CD4-positive, CD25-positive, alpha-beta regulatory T cell (primary cell): Measurements from ENCODE around the gene SATB1. TPM values are rescaled to one million over a fixed set of nuclear protein-coding genes. Genes with fewer than 3 reads are reported as not detected.

Source experiments
- ATAC-seq, 2 donors: fragments of 150-1000 bp; cut with Tn5 transposase; one replicate each; pipeline ENCODE4 v1.10.0; 2021; ENCODE audit warnings: low read depth in 2 of 2, moderate number of reproducible peaks in 2 of 2, moderate library complexity in 1 of 2
- DNase-seq, 3 donors: peaks; one replicate each; pipeline versions ENCODE4 v3.0.0 to v3.0.0-alpha.2; 2012 to 2022; ENCODE audit warnings: mixed read lengths in 1 of 3
- H3K27ac ChIP-seq: one replicate; pipeline ENCODE4 v1.7.0; 2013; ENCODE audit warnings: mild to moderate bottlenecking, low read length; ENCODE audit not compliant: insufficient read depth, poor library complexity, severe bottlenecking
- H3K27me3 ChIP-seq: one replicate; pipeline ENCODE4 v1.7.0; 2013; ENCODE audit warnings: low read length; ENCODE audit not compliant: control insufficient read depth, insufficient read depth
- H3K36me3 ChIP-seq: one replicate; pipeline ENCODE4 v1.7.0; 2013; ENCODE audit warnings: mild to moderate bottlenecking, low read length, moderate library complexity; ENCODE audit not compliant: control insufficient read depth, insufficient read depth
- H3K4me1 ChIP-seq: 2 replicates; pipeline ENCODE4 v1.7.0; 2013; ENCODE audit warnings: mild to moderate bottlenecking, low read length; ENCODE audit not compliant: insufficient read depth, control insufficient read depth, poor library complexity, severe bottlenecking
- H3K4me3 ChIP-seq: one replicate; pipeline ENCODE4 v1.7.0; 2013; ENCODE audit warnings: low read depth, mild to moderate bottlenecking, low read length, moderate library complexity
- H3K9me3 ChIP-seq, 2 experiments: 1 replicate in 1 of 2; 2 replicates in 1 of 2; pipeline ENCODE4 v1.7.0; 2013; ENCODE audit warnings: low read length in 2 of 2, mild to moderate bottlenecking in 1 of 2, moderate library complexity in 1 of 2; ENCODE audit not compliant: control insufficient read depth in 2 of 2
- H3K27ac Mint-ChIP-seq, 3 donors: one replicate each; pipeline ENCODE4 v1.8.0; 2020 to 2022; ENCODE audit warnings: mild to moderate bottlenecking in 3 of 3, mixed read lengths in 3 of 3, moderate library complexity in 2 of 3
- H3K27me3 Mint-ChIP-seq: one replicate; pipeline ENCODE4 v1.8.0; 2022; ENCODE audit warnings: mild to moderate bottlenecking, mixed read lengths
- H3K36me3 Mint-ChIP-seq: one replicate; pipeline ENCODE4 v1.8.0; 2020; ENCODE audit warnings: mixed read lengths
- H3K4me1 Mint-ChIP-seq, 4 donors: one replicate each; pipeline ENCODE4 v1.8.0; 2020 to 2022; ENCODE audit warnings: mixed read lengths in 4 of 4, mild to moderate bottlenecking in 1 of 4
- H3K4me3 Mint-ChIP-seq, 4 donors: one replicate each; pipeline ENCODE4 v1.8.0; 2020 to 2022; ENCODE audit warnings: mild to moderate bottlenecking in 4 of 4, mixed read lengths in 4 of 4, moderate library complexity in 3 of 4
- H3K9me3 Mint-ChIP-seq, 7 donors: one replicate each; pipeline ENCODE4 v1.8.0; 2020 to 2022; ENCODE audit warnings: mixed read lengths in 7 of 7, mild to moderate bottlenecking in 3 of 7, moderate library complexity in 2 of 7
- polyA plus RNA-seq, 4 donors: library from polyadenylated mRNA; unstranded; fragments of 300-500 nt; fragmentation: Illumina TruSeq; gene quantifications; one replicate each; pipeline ENCODE4 v1.2.3, GENCODE V29; 2021
- total RNA-seq: library from RNA; stranded (reverse); gene quantifications from one replicate; pipeline ENCODE4 v1.2.3, GENCODE V29; 2022

The SATB1 gene
- total and polyA plus RNA-seq, 5 donors from 2014 or later, result 31.8 to 121 (median 72.1) TPM

DNA sequence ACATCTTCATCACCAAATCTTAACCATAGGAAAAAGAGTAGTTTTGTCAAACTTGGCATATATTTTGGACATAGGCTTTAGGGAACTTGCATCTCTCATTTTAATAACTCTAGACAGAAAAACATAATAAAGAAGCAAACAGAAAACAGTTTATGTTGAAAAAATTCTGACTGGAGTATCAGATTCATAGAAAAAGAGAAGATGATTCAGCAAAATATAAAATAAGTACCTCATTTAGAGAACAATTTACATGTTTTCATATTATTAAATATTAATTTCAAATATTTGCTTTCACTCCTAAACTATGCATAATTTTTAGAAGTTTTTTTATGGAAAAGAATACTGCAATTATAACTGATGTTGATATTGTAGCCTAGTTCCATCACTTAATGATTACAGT is 12.5 kb downstream of the SATB1 start:
- Histone ChIP-seq H3K27me3 (no peaks in the 10 kb centered on the region), H3K4me1 (peaks cover 14% of the 10 kb centered on the region), H3K9me3 (no peaks in the 10 kb centered on the region), H3K4me3 (no peak overlapping the region), H3K36me3 (peaks cover 15% of the 10 kb centered on the region), H3K27ac (no peak overlapping the region)
- peaks cover 5% of the 10 kb centered on the region for H3K27me3 Mint-ChIP-seq
- ATAC-seq, result no peak
- H3K36me3 Mint-ChIP-seq, result peaks cover 27% of the 10 kb centered on the region
- H3K27ac Mint-ChIP-seq, result peak overlapping the region in 2 of 3 donors; percentile 27 to 88
- no peak for DNase-seq
- peak overlapping the region in 1 of 4 donors; percentile 4 for H3K4me3 Mint-ChIP-seq
- no peaks in the 10 kb centered on the region for H3K9me3 Mint-ChIP-seq
- peaks cover 10 to 79% (median 31%) of the 10 kb centered on the region in 4 donors for H3K4me1 Mint-ChIP-seq

DNA sequence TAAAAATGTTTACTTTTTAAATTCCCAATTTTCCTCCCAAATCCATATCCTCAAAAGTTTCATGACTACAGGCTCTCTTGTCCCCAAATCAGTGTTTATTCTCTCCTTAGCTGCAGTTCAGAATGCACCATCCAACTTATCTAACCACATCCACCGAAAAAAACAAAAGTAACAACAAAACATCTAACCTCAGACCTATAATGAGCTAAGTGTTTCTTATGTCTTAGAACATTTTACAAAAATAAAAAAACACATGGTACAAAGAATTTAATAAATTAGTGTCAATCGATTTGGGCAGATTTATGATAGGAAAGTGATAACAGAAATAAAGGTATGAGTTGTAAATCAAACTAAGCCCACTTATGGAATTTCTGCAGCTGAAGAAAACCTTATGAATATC is 13.6 kb downstream of the SATB1 start:
- Mint-ChIP-seq H3K36me3 (peaks cover 23% of the 10 kb centered on the region), H3K9me3 (no peaks in the 10 kb centered on the region), H3K27me3 (peaks cover 5% of the 10 kb centered on the region), H3K27ac (peak overlapping the region; percentile 11 to 86 (median 65)), H3K4me1 (peaks cover 10 to 78% (median 29%) of the 10 kb centered on the region in 4 donors), H3K4me3 (peak overlapping the region in 3 of 4 donors; percentile 43 to 66 (median 64))
- Histone ChIP-seq H3K4me3 (peak overlapping the region; percentile 34), H3K27me3 (no peaks in the 10 kb centered on the region), H3K9me3 (no peaks in the 10 kb centered on the region), H3K4me1 (peaks cover 14% of the 10 kb centered on the region), H3K36me3 (peaks cover 15% of the 10 kb centered on the region), H3K27ac (no peak overlapping the region)
- peak in 2 of 3 donors; percentile 39 to 55 for DNase-seq
- ATAC-seq, result peak; percentile 43 to 44

DNA sequence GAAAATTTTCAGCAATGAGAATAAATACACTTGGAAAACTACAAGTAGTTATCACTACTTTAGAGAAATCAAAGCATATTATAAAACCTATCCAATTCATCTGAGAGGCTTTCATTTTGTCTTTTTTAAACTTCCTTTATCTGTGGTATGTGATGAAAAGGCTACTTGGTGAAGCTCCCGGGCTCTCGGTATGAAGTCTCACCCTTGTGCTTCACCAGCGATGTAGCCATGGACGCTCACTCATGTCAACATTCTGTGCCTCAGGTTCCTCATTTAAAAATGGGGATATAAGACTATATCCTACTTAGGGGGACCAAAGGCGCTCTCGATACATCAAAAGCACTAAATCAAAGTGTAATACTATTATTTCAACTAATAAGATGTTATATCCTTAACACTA is 14.9 kb downstream of the SATB1 start:
- peaks cover 10 to 78% (median 29%) of the 10 kb centered on the region in 4 donors for H3K4me1 Mint-ChIP-seq
- Histone ChIP-seq H3K27ac (no peak overlapping the region), H3K36me3 (peaks cover 7% of the 10 kb centered on the region)

DNA sequence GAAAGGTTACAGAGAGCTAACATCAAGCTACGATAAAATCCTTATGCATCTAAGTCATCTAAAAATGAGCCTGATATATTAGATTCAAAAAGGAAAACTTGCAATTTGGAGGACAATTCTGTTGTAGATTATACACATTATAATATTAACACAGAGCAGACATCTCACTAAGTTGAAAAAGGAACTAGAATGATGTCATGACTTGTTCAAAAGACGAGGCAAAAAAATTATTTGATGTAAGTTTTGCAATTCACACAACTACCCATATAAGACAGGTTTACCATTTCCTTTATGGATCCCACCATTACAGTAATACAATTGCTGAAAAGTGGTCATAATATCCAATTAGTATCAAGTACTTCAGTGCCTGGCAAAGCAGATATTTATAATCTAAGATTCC is 15.9 kb downstream of the SATB1 start:
- no peak overlapping the region for H3K4me3 ChIP-seq
- H3K27ac Mint-ChIP-seq, result peak overlapping the region in 2 of 3 donors; percentile 29 to 87
- peaks cover 5% of the 10 kb centered on the region for H3K27me3 Mint-ChIP-seq
- H3K36me3 Mint-ChIP-seq, result peaks cover 21% of the 10 kb centered on the region
- H3K27ac ChIP-seq, result no peak overlapping the region
- H3K36me3 ChIP-seq, result no peaks in the 10 kb centered on the region
- H3K4me3 Mint-ChIP-seq, result peak overlapping the region in 2 of 4 donors; percentile 11 to 12
- H3K27me3 ChIP-seq, result no peaks in the 10 kb centered on the region
- H3K4me1 ChIP-seq, result peaks cover 11% of the 10 kb centered on the region
- H3K9me3 ChIP-seq, result no peaks in the 10 kb centered on the region
- ATAC-seq (no peak), DNase-seq (no peak)
- H3K9me3 Mint-ChIP-seq, result no peaks in the 10 kb centered on the region
- H3K4me1 Mint-ChIP-seq, result peaks cover 10 to 78% (median 30%) of the 10 kb centered on the region in 4 donors

More for the DNA sequence above, 14.9 kb downstream of the SATB1 start:
- Mint-ChIP-seq H3K27me3 (peaks cover 5% of the 10 kb centered on the region), H3K4me3 (peak overlapping the region in 2 of 4 donors; percentile 2 to 11), H3K36me3 (peaks cover 21% of the 10 kb centered on the region), H3K9me3 (no peaks in the 10 kb centered on the region), H3K27ac (peak overlapping the region in 2 of 3 donors; percentile 59 to 87)
- ATAC-seq, result no peak
- Histone ChIP-seq H3K27me3 (no peaks in the 10 kb centered on the region), H3K4me1 (peaks cover 14% of the 10 kb centered on the region), H3K9me3 (no peaks in the 10 kb centered on the region), H3K4me3 (no peak overlapping the region)
- no peak for DNase-seq

DNA sequence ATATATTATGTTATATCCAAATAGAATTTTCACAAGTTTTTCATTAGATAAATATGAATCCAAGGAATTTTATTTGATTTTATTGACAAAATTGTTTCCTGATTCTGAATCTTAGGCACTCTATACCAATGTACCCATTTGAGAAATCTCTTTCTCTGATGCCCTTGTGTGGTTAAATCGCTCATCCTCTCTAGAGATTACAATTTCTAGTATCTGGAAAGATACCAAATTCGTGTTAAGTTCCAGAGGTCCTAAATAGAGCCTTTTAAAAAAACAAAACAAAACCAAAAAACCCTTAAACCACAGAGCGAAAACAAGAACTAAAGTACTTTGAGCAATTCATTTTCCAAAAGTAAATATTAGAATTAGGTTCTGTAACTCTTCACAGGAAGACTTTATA is 20.0 kb downstream of the SATB1 start:
- no peak for ATAC-seq
- no peak overlapping the region for H3K4me3 Mint-ChIP-seq

DNA sequence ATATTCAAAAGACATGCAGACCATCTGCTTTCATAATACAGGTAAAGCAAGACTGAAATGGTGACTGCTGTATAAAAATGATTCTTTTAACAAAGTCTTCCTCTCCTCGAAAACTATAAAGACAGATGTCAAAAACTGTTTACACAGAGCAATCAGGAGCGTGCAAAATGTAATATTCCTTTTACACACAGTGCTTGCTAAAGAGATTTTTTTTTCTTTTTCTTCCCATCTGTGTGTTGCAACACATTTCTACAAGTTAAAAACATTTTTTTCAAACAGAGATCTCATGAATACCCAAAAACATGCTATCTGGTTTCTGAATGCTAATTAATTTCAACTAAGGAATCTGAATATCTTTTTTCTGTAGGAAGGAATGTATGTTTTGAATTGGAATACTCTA is 22.1 kb downstream of the SATB1 start:
- DNase-seq (no peak), ATAC-seq (no peak)
- H3K27me3 ChIP-seq, result no peaks in the 10 kb centered on the region
- H3K4me3 Mint-ChIP-seq, result peak overlapping the region in 3 of 4 donors; percentile 43 to 78 (median 54)
- no peaks in the 10 kb centered on the region for H3K9me3 ChIP-seq
- no peaks in the 10 kb centered on the region for H3K27me3 Mint-ChIP-seq
- H3K36me3 ChIP-seq, result peaks cover 4% of the 10 kb centered on the region
- peaks cover 11 to 85% (median 41%) of the 10 kb centered on the region in 4 donors for H3K4me1 Mint-ChIP-seq
- H3K4me1 ChIP-seq, result peaks cover 9% of the 10 kb centered on the region
- peaks cover 20% of the 10 kb centered on the region for H3K36me3 Mint-ChIP-seq
- H3K27ac Mint-ChIP-seq, result peak overlapping the region; percentile 9 to 89 (median 74)
- peak overlapping the region; percentile 58 for H3K4me3 ChIP-seq
- H3K9me3 Mint-ChIP-seq, result no peaks in the 10 kb centered on the region
- H3K27ac ChIP-seq, result peak overlapping the region; percentile 43

More for the DNA sequence above, 20.0 kb downstream of the SATB1 start:
- Mint-ChIP-seq H3K4me1 (peaks cover 16 to 88% (median 44%) of the 10 kb centered on the region in 4 donors), H3K27me3 (peaks cover 5% of the 10 kb centered on the region), H3K36me3 (peaks cover 22% of the 10 kb centered on the region), H3K27ac (peak overlapping the region in 1 of 3 donors; percentile 89), H3K9me3 (no peaks in the 10 kb centered on the region)
- Histone ChIP-seq H3K4me1 (peaks cover 9% of the 10 kb centered on the region), H3K27me3 (no peaks in the 10 kb centered on the region), H3K4me3 (no peak overlapping the region), H3K27ac (no peak overlapping the region), H3K9me3 (no peaks in the 10 kb centered on the region), H3K36me3 (peaks cover 4% of the 10 kb centered on the region)
- DNase-seq, result no peak

DNA sequence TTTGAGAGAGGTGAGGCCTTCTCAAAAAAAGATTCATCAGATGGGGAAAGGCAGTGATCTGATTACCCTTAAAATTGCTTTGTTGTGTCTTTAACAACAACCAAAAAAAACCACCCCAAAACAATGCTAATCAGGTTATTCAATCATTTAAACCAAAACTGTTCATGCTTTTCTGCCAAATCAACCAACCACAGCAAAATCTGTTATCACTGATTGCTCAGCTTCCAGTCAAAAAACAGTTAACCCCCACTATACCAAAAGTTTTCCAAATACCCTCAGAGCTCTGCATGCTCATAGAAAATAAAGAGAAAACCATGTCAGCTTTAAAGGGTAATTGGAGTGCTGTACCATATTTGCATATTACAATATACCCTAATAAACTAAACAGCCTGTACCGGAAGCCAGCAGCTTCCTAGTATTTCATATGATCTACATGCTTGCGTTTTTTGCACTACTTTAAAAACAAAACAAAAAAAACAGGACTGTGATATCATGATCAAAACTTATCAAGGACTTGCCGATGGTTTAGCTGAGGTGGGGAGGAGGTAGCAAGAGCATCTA is 22.8 kb downstream of the SATB1 start:
- Mint-ChIP-seq H3K27ac (peak overlapping the region; percentile 74 to 89 (median 84)), H3K4me3 (peak overlapping the region in 3 of 4 donors; percentile 43 to 78 (median 67)), H3K36me3 (peaks cover 15% of the 10 kb centered on the region), H3K4me1 (peaks cover 11 to 88% (median 40%) of the 10 kb centered on the region in 4 donors), H3K27me3 (no peaks in the 10 kb centered on the region), H3K9me3 (no peaks in the 10 kb centered on the region)
- DNase-seq (peak in 2 of 3 donors; percentile 31 to 61), ATAC-seq (peak; percentile 61 to 66)
- H3K4me1 ChIP-seq, result peaks cover 9% of the 10 kb centered on the region
- H3K36me3 ChIP-seq, result peaks cover 4% of the 10 kb centered on the region
- no peaks in the 10 kb centered on the region for H3K27me3 ChIP-seq
- peak overlapping the region; percentile 58 for H3K4me3 ChIP-seq
- H3K27ac ChIP-seq, result peak overlapping the region; percentile 59
- H3K9me3 ChIP-seq, result no peaks in the 10 kb centered on the region
